RWPE2 (cell line): ENCODE results near the gene PKD1.

Source experiments
- ATAC-seq: fragments of 200-7000 bp; cut with Tn5 transposase; 3 replicates; pipeline ENCODE4 v1.9.1; 2021; ENCODE audit warnings: low read depth
- DNase-seq: peaks from one replicate; pipeline ENCODE4 v3.0.0-alpha.2; 2020; ENCODE audit warnings: low spot score
- H3K27ac ChIP-seq: fragments of 450-650 bp; 2 replicates; pipeline ENCODE4 v1.5.1; 2017; ENCODE audit warnings: mild to moderate bottlenecking; ENCODE audit not compliant: poor library complexity, severe bottlenecking
- H3K27me3 ChIP-seq: fragments of 250-450 bp; sonication (Bioruptor Pico); 2 replicates; pipeline ENCODE4 v1.5.1; 2021; ENCODE audit warnings: mild to moderate bottlenecking, moderate library complexity; ENCODE audit not compliant: insufficient read depth, poor library complexity, severe bottlenecking
- H3K36me3 ChIP-seq: fragments of 250-450 bp; sonication (Bioruptor Pico); 2 replicates; pipeline ENCODE4 v1.5.1; 2020; ENCODE audit warnings: low read depth, mild to moderate bottlenecking, moderate library complexity
- H3K4me1 ChIP-seq: fragments of 250-450 bp; sonication (Bioruptor Pico); 2 replicates; pipeline ENCODE4 v1.5.1; 2021; ENCODE audit warnings: mild to moderate bottlenecking, moderate library complexity; ENCODE audit not compliant: insufficient read depth, poor library complexity, severe bottlenecking
- H3K4me3 ChIP-seq: fragments of 250-450 bp; sonication (Bioruptor Pico); 2 replicates; pipeline ENCODE4 v1.5.1; 2021; ENCODE audit warnings: mild to moderate bottlenecking, moderate library complexity; ENCODE audit not compliant: severe bottlenecking
- H3K9me3 ChIP-seq: fragments of 250-450 bp; sonication (Bioruptor Pico); 2 replicates; pipeline ENCODE4 v1.5.1; 2021; ENCODE audit warnings: mild to moderate bottlenecking, moderate library complexity; ENCODE audit not compliant: severe bottlenecking
- CTCF ChIP-seq: fragments of 450-650 bp; IDR thresholded peaks from one replicate; pipeline ENCODE4 v1.5.1; 2017; ENCODE audit warnings: mild to moderate bottlenecking, moderate library complexity; ENCODE audit not compliant: poor library complexity, severe bottlenecking

Gene PKD1

GRCh38 chr16:2149630-2150417 is 14.1 kb upstream of the PKD1 start:
- H3K4me3 ChIP-seq = no peak overlapping the region
- H3K9me3 ChIP-seq = no peaks in the 10 kb centered on the region
- H3K27me3 ChIP-seq = no peaks in the 10 kb centered on the region
- 0 out of 3 replicates have a peak, but pooled peaks have one; percentile 0 for ATAC-seq
- H3K4me1 ChIP-seq = peaks cover 18% of the 10 kb centered on the region
- TF ChIP-seq CTCF = no peak
- DNase-seq = peak; percentile 67
- H3K36me3 ChIP-seq = peaks cover 35% of the 10 kb centered on the region
- peak overlapping the region; percentile 93 for H3K27ac ChIP-seq

GRCh38 chr16:2148714-2149629 is 13.3 kb upstream of the PKD1 start:
- Histone ChIP-seq H3K36me3 (peaks cover 27% of the 10 kb centered on the region), H3K4me3 (peak overlapping the region; percentile 40), H3K9me3 (no peaks in the 10 kb centered on the region), H3K4me1 (peaks cover 18% of the 10 kb centered on the region), H3K27me3 (no peaks in the 10 kb centered on the region), H3K27ac (peak overlapping the region; percentile 93)
- DNase-seq = peak; percentile 57
- peak; percentile 19 for TF ChIP-seq CTCF
- ATAC-seq = no peak

GRCh38 chr16:2147981-2148671 is 12.4 kb upstream of the PKD1 start, which contains the start of gene RAB26:
Gene RAB26, plus strand, starts transcription at chr16:2148625. Its CDS starts 159 bp downstream, at chr16:2148784.
- DNase-seq (peak; percentile 84), ATAC-seq (peak; percentile 40)
- TF ChIP-seq CTCF = no peak
- no peaks in the 10 kb centered on the region for H3K9me3 ChIP-seq
- H3K36me3 ChIP-seq = peaks cover 18% of the 10 kb centered on the region
- H3K27ac ChIP-seq = peak within 1 kb of the TSS; percentile 93
- H3K4me3 ChIP-seq = peak within 1 kb of the TSS; percentile 40
- peaks cover 18% of the 10 kb centered on the region for H3K4me1 ChIP-seq
- H3K27me3 ChIP-seq = no peaks in the 10 kb centered on the region

GRCh38 chr16:2147378-2147777 is 11.7 kb upstream of the PKD1 start:
- Histone ChIP-seq H3K4me3 (no peak overlapping the region), H3K36me3 (peaks cover 13% of the 10 kb centered on the region), H3K9me3 (no peaks in the 10 kb centered on the region), H3K27me3 (no peaks in the 10 kb centered on the region), H3K4me1 (peaks cover 18% of the 10 kb centered on the region), H3K27ac (peak overlapping the region; percentile 93)
- no peak for ATAC-seq
- no peak for TF ChIP-seq CTCF
- peak; percentile 51 for DNase-seq
